A549 (cell line): ENCODE measurements around the gene CDH11. TPM values are rescaled to one million over a fixed set of nuclear protein-coding genes. Genes with fewer than 3 reads are reported as not detected.

ENCODE experiments used
- ATAC-seq, 2 experiments: fragments of 200-7000 bp in 1 of 2; fragments of >200 bp in 1 of 2; cut with Nextera tagmentation in 1 of 2; cut with Tn5 transposase in 1 of 2; 3 replicates each; pipeline versions ENCODE4 v1.8.0 to v1.9.1; 2018 to 2020; ENCODE audit warnings: mild to moderate bottlenecking in 1 of 2, moderate library complexity in 1 of 2
- CTCF ChIA-PET: fragments of 300-600 bp; sonication (Branson Sonifier 250); formaldehyde crosslinking; extraction: SDS; loops from one replicate; lab custom pipeline; 2021; ENCODE audit warnings: antibody characterized with exemption, inconsistent platforms; lab: Yijun Ruan, JAX
- POLR2A ChIA-PET: fragments of 350-600 bp; formaldehyde crosslinking; extraction: SDS; loops from one replicate; lab custom pipeline; 2021; ENCODE audit warnings: antibody characterized with exemption, inconsistent platforms; lab: Yijun Ruan, JAX
- DNase-seq, 2 experiments: peaks; one replicate each; pipeline versions ENCODE4 v3.0.0 to v3.0.0-alpha.2; 2011 to 2016; ENCODE audit warnings: low read depth in 1 of 2, low spot score in 1 of 2
- FAIRE-seq: peaks from 2 replicates; lab custom pipeline; 2011; peaks lifted over from hg19 to GRCh38; lab: Jason Lieb, UNC
- H3K27ac ChIP-seq, 2 experiments: fragments of >200 bp; sonication (Bioruptor Twin); formaldehyde crosslinking; 3 replicates each; pipeline ENCODE4 v1.5.1; 2016 to 2017
- H3K4me1 ChIP-seq: fragments of >200 bp; sonication (Bioruptor Twin); formaldehyde crosslinking; 3 replicates; pipeline ENCODE4 v1.6.1; 2016
- H3K4me2 ChIP-seq: fragments of >200 bp; sonication (Bioruptor Twin); formaldehyde crosslinking; 3 replicates; pipeline ENCODE4 v1.6.1; 2016
- H3K4me3 ChIP-seq: fragments of >200 bp; sonication (Bioruptor Twin); formaldehyde crosslinking; 3 replicates; pipeline ENCODE4 v1.5.1; 2016
- H3K9me3 ChIP-seq: fragments of >200 bp; sonication (Bioruptor Twin); formaldehyde crosslinking; 3 replicates; pipeline ENCODE4 v1.6.1; 2016
- BCL3 ChIP-seq: fragments of >200 bp; sonication (Bioruptor Twin); formaldehyde crosslinking; IDR thresholded peaks from 3 replicates; pipeline ENCODE4 v1.6.1; 2016
- BHLHE40 ChIP-seq: IDR thresholded peaks from 2 replicates; pipeline ENCODE4 v1.6.1; 2012; ENCODE audit warnings: low read depth, low read length, inconsistent platforms
- CBX2 ChIP-seq: fragments of 200-600 bp; sonication (generic); IDR thresholded peaks from 2 replicates; pipeline ENCODE4 v1.6.1; 2016; ENCODE audit warnings: low read depth, mild to moderate bottlenecking, borderline replicate concordance
- CEBPB ChIP-seq, 2 experiments: fragments of >200 bp in 1 of 2; sonication (Bioruptor Twin) in 1 of 2; formaldehyde crosslinking in 1 of 2; IDR thresholded peaks; 2 replicates each; pipeline ENCODE4 v1.6.1; 2012 to 2016
- CHD4 ChIP-seq: fragments of 200-600 bp; sonication (generic); IDR thresholded peaks from 2 replicates; pipeline ENCODE4 v1.6.1; 2016; ENCODE audit warnings: antibody characterized with exemption, mild to moderate bottlenecking, borderline replicate concordance
- EHMT2 ChIP-seq: fragments of 200-600 bp; sonication (generic); IDR thresholded peaks from 2 replicates; pipeline ENCODE4 v1.6.1; 2016; ENCODE audit warnings: antibody characterized with exemption, low read depth, mild to moderate bottlenecking, moderate library complexity
- ESRRA ChIP-seq: fragments of 150-350 bp; IDR thresholded peaks from 2 replicates; pipeline ENCODE4 v1.6.1; 2014; ENCODE audit warnings: mild to moderate bottlenecking, low read length, borderline replicate concordance
- FOSB ChIP-seq: fragments of 250-450 bp; sonication (Bioruptor Pico); IDR thresholded peaks from 2 replicates; pipeline ENCODE4 v1.5.0; 2020; ENCODE audit warnings: mild to moderate bottlenecking, moderate library complexity
- FOXS1 ChIP-seq: fragments of 250-450 bp; sonication (Bioruptor Pico); IDR thresholded peaks from 2 replicates; pipeline ENCODE4 v1.5.0; 2020; ENCODE audit warnings: mild to moderate bottlenecking, moderate library complexity
- GATA3 ChIP-seq: IDR thresholded peaks from 2 replicates; pipeline ENCODE4 v1.6.1; 2012; ENCODE audit warnings: borderline replicate concordance
- HES2 ChIP-seq: fragments of >200 bp; sonication (Bioruptor Twin); formaldehyde crosslinking; IDR thresholded peaks from 2 replicates; pipeline ENCODE4 v1.6.1; 2016
- HOXB5 ChIP-seq: fragments of 250-450 bp; sonication (Bioruptor Pico); IDR thresholded peaks from 2 replicates; pipeline ENCODE4 v1.5.0; 2020; ENCODE audit warnings: mild to moderate bottlenecking, moderate library complexity
- JUNB ChIP-seq: fragments of >200 bp; sonication (Bioruptor Twin); formaldehyde crosslinking; IDR thresholded peaks from 2 replicates; pipeline ENCODE4 v1.6.1; 2016
- KDM5A ChIP-seq: fragments of 200-600 bp; sonication (generic); IDR thresholded peaks from 2 replicates; pipeline ENCODE4 v1.6.1; 2016; ENCODE audit warnings: antibody characterized with exemption, mild to moderate bottlenecking
- MYC ChIP-seq: IDR thresholded peaks from 2 replicates; pipeline ENCODE4 v1.6.1; 2012; ENCODE audit warnings: mild to moderate bottlenecking, inconsistent platforms, low read length, improper control_type of control experiment, borderline replicate concordance
- PHF8 ChIP-seq: fragments of 200-600 bp; sonication (generic); IDR thresholded peaks from 2 replicates; pipeline ENCODE4 v1.6.1; 2016; ENCODE audit warnings: low read depth, mild to moderate bottlenecking, antibody characterized with exemption, moderate library complexity, borderline replicate concordance
- POLR2A ChIP-seq: IDR thresholded peaks from 2 replicates; pipeline ENCODE4 v1.6.1; 2012; ENCODE audit warnings: mild to moderate bottlenecking, low read length
- RAD21 ChIP-seq, 2 experiments: fragments of >200 bp in 1 of 2; sonication (Bioruptor Twin) in 1 of 2; formaldehyde crosslinking in 1 of 2; IDR thresholded peaks in 1 of 2; conservative IDR thresholded peaks in 1 of 2; 2 replicates in 1 of 2; 3 replicates in 1 of 2; pipeline ENCODE4 v1.6.1; 2012 to 2018; ENCODE audit warnings: inconsistent platforms in 1 of 2
- RCOR1 ChIP-seq: fragments of 150-350 bp; IDR thresholded peaks from 2 replicates; pipeline ENCODE4 v1.6.1; 2014; ENCODE audit warnings: antibody characterized with exemption, low read length, low read depth
- REST ChIP-seq: fragments of 200-600 bp; sonication (generic); IDR thresholded peaks from 2 replicates; pipeline ENCODE4 v1.6.1; 2016; ENCODE audit warnings: antibody characterized with exemption, mild to moderate bottlenecking, moderate library complexity
- RFX5 ChIP-seq: fragments of 450-650 bp; IDR thresholded peaks from 2 replicates; pipeline ENCODE4 v1.7.1; 2014; ENCODE audit warnings: antibody characterized with exemption, mild to moderate bottlenecking, moderate library complexity
- RNF2 ChIP-seq: fragments of 200-600 bp; sonication (generic); IDR thresholded peaks from 2 replicates; pipeline ENCODE4 v1.6.1; 2016; ENCODE audit warnings: low read depth, mild to moderate bottlenecking, antibody characterized with exemption, moderate library complexity, borderline replicate concordance
- TP53 ChIP-seq: fragments of 250-450 bp; sonication (Bioruptor Pico); IDR thresholded peaks from 2 replicates; pipeline ENCODE4 v1.5.0; 2021; ENCODE audit warnings: mild to moderate bottlenecking, moderate library complexity
- USF2 ChIP-seq: fragments of 450-650 bp; IDR thresholded peaks from 2 replicates; pipeline ENCODE4 v1.6.1; 2014; ENCODE audit warnings: antibody characterized with exemption
- ZC3H11A ChIP-seq: fragments of 450-650 bp; IDR thresholded peaks from 2 replicates; pipeline ENCODE4 v1.6.1; 2014; ENCODE audit warnings: antibody characterized with exemption, mild to moderate bottlenecking
- WGBS: methylation state at CpG from one replicate; pipeline ENCODE4 v1.1.6; 2017; ENCODE audit errors: missing lambda C conversion rate; 5-methylcytosine and 5-hydroxymethylcytosine counted together
- polyA plus RNA-seq, 4 experiments: library from polyadenylated mRNA; depleted of rRNA in 3 of 4; stranded (reverse); fragments of >200 nt; fragmentation: RNase III in 1 of 4; extraction: RNeasy Plus Mini Kit Qiagen cat#74134 plus additional on column Dnase treatment in 1 of 4; gene quantifications; 2 replicates in 3 of 4; 3 replicates in 1 of 4; pipeline ENCODE4 v1.2.3, GENCODE V29; 2011 to 2017
- TF ChIP-seq, protein P1 (sequence below): IDR thresholded peaks from 2 replicates; pipeline ENCODE4 v1.6.1; 2012; ENCODE audit warnings: low read depth, borderline replicate concordance

The CDH11 gene
- polyA plus RNA-seq, 2 of the 4 experiments (the other 2 are of a cell fraction) = 0.72 to 1.1 TPM

DNA sequence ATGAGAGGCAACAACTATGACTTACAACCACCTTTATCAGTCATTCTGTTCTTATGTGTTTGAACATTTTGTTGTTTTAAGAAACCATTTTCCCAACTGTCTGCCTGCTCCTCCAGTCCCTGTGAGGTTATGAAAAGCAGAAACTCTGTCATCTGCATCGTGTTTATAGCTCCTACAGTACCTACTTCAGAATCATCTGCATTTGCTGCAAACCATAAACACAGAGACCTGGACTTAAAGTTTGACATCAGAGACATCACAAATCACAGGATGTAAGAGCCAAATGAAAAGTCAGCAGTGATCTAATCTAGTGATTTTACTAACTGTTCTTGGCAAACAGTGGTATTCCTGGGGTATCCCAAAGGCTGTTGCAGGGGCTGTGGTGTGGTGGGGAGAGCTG is 55.2 kb downstream of the CDH11 start (continued):
- TF ChIP-seq REST (no peak), RAD21 (conservative IDR thresholded peaks at IDR 0.05 in 1 of 2, IDR thresholded peaks at IDR 0.05 in 1 of 2) (no peak), HOXB5 (no peak), POLR2A (no peak)

DNA sequence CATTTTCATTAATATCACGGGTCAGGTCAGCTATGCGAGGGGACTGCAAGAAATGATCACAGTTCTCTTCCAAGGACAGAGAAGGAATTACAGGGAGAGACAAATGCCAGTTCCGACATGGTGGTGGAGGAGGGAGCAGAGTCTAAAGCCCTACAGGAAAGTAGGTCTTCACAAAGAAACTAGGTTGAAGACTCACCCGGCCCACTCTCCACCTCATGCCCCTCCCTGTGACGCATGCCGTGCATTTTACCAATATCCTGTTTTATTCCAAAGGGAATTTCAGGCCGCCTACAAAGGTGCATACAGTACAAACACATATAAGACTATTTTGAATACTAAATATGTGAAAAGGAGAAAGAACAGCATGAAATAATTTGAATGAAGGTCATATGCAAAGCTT is 56.8 kb downstream of the CDH11 start:
- no peak overlapping the region for H3K4me2 ChIP-seq
- ATAC-seq (no peak), FAIRE-seq (no peak), DNase-seq (no peak)
- TF ChIP-seq FOXS1 (CRISPR knock-in tag) = no peak
- no peak for TF ChIP-seq MYC
- no peak for TF ChIP-seq ESRRA
- no peak for TF ChIP-seq JUNB
- TF ChIP-seq BHLHE40 = no peak
- TF ChIP-seq RNF2 = no peak
- H3K9me3 ChIP-seq = no peaks in the 10 kb centered on the region
- no peak overlapping the region for H3K4me3 ChIP-seq
- peaks cover 9% of the 10 kb centered on the region; the same call in 1 of the 3 replicates for H3K4me1 ChIP-seq
- ChIA-PET CTCF (no interaction called here), POLR2A (no interaction called here)
- H3K27ac ChIP-seq = no peak overlapping the region
- WGBS = 17% methylated on average over 7 of the region's 7 CpGs

DNA sequence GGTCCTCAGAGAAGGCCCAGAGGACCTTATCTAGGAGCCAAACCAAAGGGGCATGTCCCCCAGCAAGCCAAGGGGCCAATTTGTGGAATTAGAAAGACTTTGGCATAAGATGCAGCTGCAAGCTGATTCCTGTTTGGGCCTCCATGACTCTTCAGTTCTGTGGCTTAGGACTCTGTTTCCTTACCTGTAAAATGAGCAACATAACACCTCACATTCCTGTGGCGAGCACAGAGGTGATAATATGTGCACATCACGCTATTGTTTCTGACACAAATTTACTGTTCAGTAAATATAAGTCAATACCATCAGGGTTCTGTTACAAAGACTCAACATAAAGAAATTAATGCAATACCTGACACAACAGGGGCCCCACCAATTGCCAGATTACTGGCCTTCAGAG is 57.7 kb downstream of the CDH11 start:
- no peak for DNase-seq
- Histone ChIP-seq H3K4me2 (no peak overlapping the region), H3K27ac (no peak overlapping the region), H3K4me3 (no peak overlapping the region)
- POLR2A ChIA-PET = no interaction called here
- no peak for FAIRE-seq
- 8% methylated on average over 2 of the region's 2 CpGs for WGBS
- ATAC-seq = no peak
- TF ChIP-seq RFX5 = no peak
- no peak for TF ChIP-seq GATA3
- TF ChIP-seq TP53 (CRISPR knock-in tag) = no peak
- TF ChIP-seq RCOR1 = no peak
- TF ChIP-seq RNF2 = no peak
- no peak for TF ChIP-seq FOSB (CRISPR knock-in tag)
- no peak for TF ChIP-seq BCL3
- TF ChIP-seq, all 56 proteins: peak for 0
- CTCF ChIA-PET = no interaction called here
- H3K4me1 ChIP-seq = peaks cover 3% of the 10 kb centered on the region; the same call in 1 of the 3 replicates
- no peaks in the 10 kb centered on the region for H3K9me3 ChIP-seq

- H3K4me2 ChIP-seq = no peak overlapping the region
- ATAC-seq = no peak
- no peaks in the 10 kb centered on the region for H3K4me1 ChIP-seq
- no peaks in the 10 kb centered on the region for H3K9me3 ChIP-seq
- no peak overlapping the region for H3K4me3 ChIP-seq
- WGBS = 13% methylated on average over 8 of the region's 8 CpGs
- ChIA-PET POLR2A (no interaction called here), CTCF (interaction anchor here (0.5 kb wide), 1 partner anchor 1250 kb away, joined by 3 read pairs; no protein-coding TSS in a partner anchor)
- DNase-seq = no peak
- no peak overlapping the region for H3K27ac ChIP-seq
- FAIRE-seq = no peak
- TF ChIP-seq HES2 (no peak), CHD4 (no peak), KDM5A (no peak), CBX2 (no peak), ZC3H11A (no peak), PHF8 (no peak), CEBPB (IDR thresholded peaks at IDR 0.05) (no peak), BHLHE40 (no peak), EHMT2 (no peak), TP53 (CRISPR knock-in tag) (no peak), USF2 (no peak)
- TF ChIP-seq, protein P1, sequence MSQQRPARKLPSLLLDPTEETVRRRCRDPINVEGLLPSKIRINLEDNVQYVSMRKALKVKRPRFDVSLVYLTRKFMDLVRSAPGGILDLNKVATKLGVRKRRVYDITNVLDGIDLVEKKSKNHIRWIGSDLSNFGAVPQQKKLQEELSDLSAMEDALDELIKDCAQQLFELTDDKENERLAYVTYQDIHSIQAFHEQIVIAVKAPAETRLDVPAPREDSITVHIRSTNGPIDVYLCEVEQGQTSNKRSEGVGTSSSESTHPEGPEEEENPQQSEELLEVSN = no peak
Measured at GRCh38 chr16:65062736-65063583, 58.9 kb downstream of the CDH11 start.
